C4-2B (cell line): Measurements from ENCODE around the gene CERS1.

Source experiments
- H3K27ac ChIP-seq: fragments of 450-650 bp; 2 replicates; pipeline ENCODE4 v1.5.1; 2017
- ZFX ChIP-seq: fragments of 450-650 bp; IDR thresholded peaks from 2 replicates; pipeline ENCODE4 v1.6.1; 2017
- TF ChIP-seq, protein P1 (sequence below): fragments of 450-650 bp; conservative IDR thresholded peaks from 2 replicates; pipeline ENCODE4 v1.5.1; 2017; ENCODE audit warnings: mild to moderate bottlenecking

CERS1 gene

GRCh38 chr19:18915639-18916038 is 19.7 kb upstream of the CERS1 start:
- H3K27ac ChIP-seq = no peak overlapping the region
- no peak for TF ChIP-seq ZFX
- TF ChIP-seq, protein P1, sequence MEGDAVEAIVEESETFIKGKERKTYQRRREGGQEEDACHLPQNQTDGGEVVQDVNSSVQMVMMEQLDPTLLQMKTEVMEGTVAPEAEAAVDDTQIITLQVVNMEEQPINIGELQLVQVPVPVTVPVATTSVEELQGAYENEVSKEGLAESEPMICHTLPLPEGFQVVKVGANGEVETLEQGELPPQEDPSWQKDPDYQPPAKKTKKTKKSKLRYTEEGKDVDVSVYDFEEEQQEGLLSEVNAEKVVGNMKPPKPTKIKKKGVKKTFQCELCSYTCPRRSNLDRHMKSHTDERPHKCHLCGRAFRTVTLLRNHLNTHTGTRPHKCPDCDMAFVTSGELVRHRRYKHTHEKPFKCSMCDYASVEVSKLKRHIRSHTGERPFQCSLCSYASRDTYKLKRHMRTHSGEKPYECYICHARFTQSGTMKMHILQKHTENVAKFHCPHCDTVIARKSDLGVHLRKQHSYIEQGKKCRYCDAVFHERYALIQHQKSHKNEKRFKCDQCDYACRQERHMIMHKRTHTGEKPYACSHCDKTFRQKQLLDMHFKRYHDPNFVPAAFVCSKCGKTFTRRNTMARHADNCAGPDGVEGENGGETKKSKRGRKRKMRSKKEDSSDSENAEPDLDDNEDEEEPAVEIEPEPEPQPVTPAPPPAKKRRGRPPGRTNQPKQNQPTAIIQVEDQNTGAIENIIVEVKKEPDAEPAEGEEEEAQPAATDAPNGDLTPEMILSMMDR = no peak; the same call in 1 of the 2 replicates

DNA sequence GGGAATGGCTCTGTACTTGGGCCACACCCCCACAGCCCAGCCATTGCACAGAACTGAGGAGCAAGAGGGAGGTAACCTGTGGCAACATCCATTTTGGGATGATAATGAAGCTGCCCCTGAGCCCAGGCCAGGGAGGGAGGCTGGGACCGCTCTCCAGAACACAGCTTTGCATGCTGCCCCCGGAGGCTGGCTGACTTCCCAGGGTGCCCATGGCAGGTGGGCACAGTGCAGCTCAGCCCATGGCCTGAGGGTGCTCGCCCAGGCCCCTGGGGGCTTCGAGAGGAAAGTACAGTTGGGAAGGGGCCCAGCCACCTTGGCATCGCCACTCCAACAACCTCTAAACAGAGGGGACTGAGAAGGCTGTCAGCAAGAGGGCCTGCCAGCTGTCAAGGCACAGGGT is 17.5 kb upstream of the CERS1 start:
- no peak overlapping the region for H3K27ac ChIP-seq
- TF ChIP-seq, protein P1 = no peak
- TF ChIP-seq ZFX = no peak

- TF ChIP-seq, protein P1 = no peak
- no peak for TF ChIP-seq ZFX
- H3K27ac ChIP-seq = no peak overlapping the region
Observed at GRCh38 chr19:18912933-18913332, 17.0 kb upstream of the CERS1 start.

GRCh38 chr19:18910801-18911436 is 15.0 kb upstream of the CERS1 start:
- no peak for TF ChIP-seq ZFX
- TF ChIP-seq, protein P1 = no peak
- H3K27ac ChIP-seq = no peak overlapping the region

DNA sequence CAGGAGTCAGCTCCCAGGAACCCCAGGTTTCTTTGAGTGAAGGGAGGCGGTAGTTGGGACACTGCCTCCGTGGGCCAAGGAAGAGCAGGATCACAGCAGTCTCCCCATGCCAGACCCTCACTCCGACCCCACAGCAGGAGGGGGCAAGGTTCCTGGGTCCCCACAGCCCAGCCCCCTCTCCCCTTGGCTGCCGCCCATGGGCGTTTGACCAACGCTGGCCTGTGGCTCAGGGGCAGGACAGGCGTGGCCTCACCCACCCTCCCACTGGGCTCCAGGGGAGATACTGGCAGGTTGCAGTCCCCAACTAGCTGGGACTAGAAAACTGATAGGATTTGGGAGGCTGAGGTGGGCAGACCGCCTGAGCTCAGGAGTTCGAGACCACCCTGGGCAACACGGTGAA is 14.1 kb upstream of the CERS1 start:
- no peak overlapping the region for H3K27ac ChIP-seq
- TF ChIP-seq, protein P1 = no peak
- TF ChIP-seq ZFX = no peak

- H3K27ac ChIP-seq = no peak overlapping the region
- TF ChIP-seq, protein P1 = no peak
- no peak for TF ChIP-seq ZFX
Observed at GRCh38 chr19:18908917-18909619, 13.1 kb upstream of the CERS1 start.
